Lower leg skin (tissue), 3 donors: Measurements from ENCODE around the gene PTGDS.

Experiments used
- POLR2A ChIP-seq, 2 donors: fragments of 450-650 bp; IDR thresholded peaks; one replicate each; pipeline ENCODE4 v1.6.1; 2016 to 2017; ENCODE audit warnings: antibody characterized with exemption in 2 of 2, mild to moderate bottlenecking in 1 of 2, moderate library complexity in 1 of 2
- TF ChIP-seq, protein P1 (sequence below), 3 donors: fragments of 450-650 bp; IDR thresholded peaks; one replicate each; pipeline ENCODE4 v1.5.1; 2016; ENCODE audit warnings: antibody characterized with exemption in 3 of 3, mild to moderate bottlenecking in 3 of 3, moderate library complexity in 2 of 3

DNA sequence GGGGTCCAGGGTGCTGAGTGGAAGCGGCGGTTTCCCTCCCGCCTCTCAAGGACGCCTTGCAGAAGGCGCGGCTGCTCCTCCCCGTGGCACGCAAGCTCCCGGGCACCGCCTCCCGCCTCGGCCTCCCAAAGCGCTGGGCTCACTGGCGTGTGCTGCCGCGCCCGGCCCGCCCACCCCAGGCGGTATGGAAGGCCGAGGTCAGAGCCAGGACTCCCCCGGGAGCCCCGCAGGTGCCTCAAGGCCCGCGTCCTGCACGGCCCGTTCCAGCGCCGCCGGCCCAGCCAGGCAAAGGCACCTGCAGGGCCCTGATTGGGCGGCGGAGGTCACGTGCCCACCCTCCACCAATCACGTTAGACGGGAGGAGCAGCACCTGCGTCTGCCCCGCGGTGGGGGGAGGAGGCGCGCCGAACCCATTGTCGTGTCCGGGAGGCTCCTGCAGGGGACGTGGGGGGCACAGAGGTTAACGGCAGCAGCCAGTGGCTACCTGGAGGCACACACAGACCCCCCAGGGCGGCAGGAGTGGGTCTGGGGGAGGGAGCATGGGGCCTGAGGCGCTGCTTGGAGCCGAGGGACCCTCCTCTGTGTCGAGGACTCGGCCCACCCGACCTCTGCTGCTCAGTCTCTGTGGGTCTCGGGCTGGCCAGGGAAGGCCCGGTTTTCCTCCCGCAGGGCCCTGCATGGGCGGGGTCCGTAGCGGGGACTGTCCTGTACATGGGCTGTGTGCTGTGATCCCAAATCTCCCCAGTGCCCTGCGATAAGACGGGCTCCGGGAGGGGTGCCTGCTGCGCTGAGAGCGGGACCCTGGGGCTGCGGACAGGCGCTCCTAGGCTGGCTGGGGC, 27.3 kb upstream of the PTGDS start:
- TF ChIP-seq, protein P1, sequence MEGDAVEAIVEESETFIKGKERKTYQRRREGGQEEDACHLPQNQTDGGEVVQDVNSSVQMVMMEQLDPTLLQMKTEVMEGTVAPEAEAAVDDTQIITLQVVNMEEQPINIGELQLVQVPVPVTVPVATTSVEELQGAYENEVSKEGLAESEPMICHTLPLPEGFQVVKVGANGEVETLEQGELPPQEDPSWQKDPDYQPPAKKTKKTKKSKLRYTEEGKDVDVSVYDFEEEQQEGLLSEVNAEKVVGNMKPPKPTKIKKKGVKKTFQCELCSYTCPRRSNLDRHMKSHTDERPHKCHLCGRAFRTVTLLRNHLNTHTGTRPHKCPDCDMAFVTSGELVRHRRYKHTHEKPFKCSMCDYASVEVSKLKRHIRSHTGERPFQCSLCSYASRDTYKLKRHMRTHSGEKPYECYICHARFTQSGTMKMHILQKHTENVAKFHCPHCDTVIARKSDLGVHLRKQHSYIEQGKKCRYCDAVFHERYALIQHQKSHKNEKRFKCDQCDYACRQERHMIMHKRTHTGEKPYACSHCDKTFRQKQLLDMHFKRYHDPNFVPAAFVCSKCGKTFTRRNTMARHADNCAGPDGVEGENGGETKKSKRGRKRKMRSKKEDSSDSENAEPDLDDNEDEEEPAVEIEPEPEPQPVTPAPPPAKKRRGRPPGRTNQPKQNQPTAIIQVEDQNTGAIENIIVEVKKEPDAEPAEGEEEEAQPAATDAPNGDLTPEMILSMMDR (IDR thresholded peaks at IDR 0.05): no peak
- no peak for TF ChIP-seq POLR2A (IDR thresholded peaks at IDR 0.05)
